DMS79 (cell line): ENCODE measurements around the gene MAPKAP1.

Experiments used
- DNase-seq: peaks from one replicate; lab custom pipeline; 2025; lab: John Stamatoyannopoulos, UW

Gene MAPKAP1

DNA sequence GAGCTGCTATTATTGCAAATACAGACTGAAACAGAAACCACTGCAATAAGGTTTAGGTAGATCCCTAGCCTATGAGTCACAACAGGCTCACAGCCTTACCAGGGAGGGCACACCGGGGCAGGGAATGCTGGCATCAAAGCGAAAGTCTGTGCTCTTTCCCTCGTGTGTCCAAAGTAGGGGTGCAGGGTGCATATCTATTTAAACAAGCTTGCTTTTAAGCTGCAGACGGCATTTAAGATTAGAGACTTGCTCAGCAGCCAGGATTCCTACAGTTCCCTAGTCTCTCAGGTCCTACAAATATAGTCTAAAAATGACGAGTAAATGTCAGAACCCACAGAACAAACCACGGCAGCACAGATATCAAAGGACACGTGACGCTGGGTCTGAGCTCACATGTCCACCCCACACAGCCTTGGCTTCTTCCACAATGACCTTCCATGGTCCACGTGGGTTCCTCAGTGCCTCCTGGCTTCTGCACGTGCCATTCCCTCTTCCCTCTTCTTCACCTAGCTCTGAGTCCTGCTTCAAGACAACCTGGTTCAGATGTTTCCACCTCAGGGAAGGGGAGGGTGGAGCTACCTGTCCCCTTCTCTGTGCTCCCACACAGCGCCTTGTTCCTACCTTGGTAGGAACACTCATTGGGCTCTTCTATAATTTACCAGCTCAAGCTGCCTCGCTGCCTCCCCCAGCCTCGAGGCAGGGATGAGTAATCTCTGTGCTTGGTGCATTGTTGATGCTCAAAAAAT, 193.2 kb downstream of the MAPKAP1 start:
- no peak for DNase-seq

DNA sequence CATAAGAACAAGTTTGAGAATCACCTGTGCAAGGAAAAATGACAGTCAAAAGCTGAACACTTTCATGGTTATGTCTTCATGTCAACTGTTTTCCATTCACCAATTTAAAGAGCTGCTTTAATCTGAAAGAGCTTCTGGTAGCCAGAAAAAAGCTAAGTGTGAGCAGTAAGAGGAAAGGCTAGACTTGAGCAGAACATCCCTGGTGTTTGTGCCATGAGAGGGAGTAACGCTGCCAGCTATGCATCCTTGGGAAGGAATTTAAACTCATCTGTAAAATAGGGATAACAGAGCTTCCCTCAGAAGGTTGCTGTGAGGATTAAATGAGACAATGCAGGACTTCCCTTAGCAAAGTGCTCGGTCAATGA, 193.7 kb downstream of the MAPKAP1 start:
- DNase-seq = no peak

DNA sequence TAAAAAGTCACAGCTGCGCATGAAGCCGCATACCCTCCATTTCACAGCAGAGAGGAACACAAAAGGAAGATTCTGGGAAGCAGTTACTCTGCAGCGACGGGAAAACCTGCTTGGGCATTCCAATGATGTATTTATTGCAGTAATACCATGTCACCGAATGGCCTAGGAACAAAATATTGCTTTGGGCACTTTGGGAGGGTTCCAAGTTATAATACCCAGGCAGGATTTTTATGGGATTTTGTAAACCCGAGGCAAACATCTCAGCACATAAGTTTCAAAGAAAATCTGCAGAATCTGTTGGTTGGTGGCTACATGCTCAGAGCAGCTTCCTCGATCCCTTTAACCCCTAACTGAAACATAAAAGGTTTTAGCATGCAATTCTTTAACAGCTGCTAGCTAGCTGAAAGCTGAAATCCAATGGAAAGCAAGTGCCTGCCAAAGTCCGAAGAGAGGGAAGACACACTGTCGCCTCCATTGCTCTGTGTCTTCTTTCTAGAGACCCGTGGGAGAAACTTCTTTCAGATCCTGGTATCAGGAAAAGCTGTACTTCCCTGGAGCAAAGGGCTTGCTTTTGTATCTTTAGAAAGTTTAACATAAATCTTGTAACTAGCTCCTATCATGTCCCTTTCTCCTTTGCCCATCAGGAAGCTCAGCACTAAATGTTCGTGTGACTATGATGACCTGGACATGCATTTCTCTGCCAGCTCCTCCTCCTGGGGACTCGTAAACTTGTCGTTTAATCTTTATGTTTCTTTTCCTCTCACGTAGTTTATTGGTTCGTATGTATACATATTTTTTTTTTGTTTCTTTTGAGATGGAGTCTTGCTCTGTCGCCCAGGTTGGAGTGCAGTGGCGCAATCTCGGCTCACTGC, 195.0 kb downstream of the MAPKAP1 start:
- no peak for DNase-seq

DNA sequence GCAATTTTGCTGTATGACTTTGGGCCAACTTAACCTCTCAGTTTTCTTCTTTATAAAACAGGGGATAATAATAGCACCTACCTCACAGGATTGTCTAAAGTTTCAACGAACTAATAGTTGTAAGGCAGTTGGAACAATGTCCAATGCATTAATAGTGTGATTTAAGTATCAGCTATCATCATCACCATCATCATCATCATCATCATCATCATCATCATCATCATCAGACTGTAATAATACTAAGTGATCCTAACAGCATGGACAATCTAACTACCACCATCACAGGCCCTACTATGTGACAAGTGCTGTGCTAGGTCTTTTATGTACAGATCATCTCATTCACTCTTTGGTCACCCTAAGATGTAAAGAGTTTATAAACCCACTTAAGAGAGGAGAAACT, 196.0 kb downstream of the MAPKAP1 start:
- no peak for DNase-seq

DNA sequence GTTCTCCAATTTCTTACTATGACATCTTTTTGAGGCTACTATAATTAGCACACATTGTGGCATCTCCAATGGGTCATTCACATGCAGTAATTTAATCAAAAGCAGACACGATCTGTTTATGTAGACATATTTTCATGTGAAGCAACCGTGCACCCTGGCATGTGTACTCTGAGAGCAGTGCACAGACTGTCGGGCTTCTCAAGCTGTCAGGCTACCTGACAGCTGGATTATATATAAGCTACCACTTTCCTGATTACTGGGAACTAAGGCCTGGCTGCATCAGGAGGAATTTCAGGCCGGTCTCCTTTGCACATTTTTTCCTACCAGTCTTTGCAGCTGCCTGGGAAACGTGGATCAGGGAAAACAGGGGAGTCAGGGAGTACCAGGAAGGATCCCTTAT, 197.5 kb downstream of the MAPKAP1 start:
- no peak for DNase-seq

- DNase-seq = no peak
Measured at GRCh38 chr9:125508249-125508648, 198.8 kb downstream of the MAPKAP1 start.

DNA sequence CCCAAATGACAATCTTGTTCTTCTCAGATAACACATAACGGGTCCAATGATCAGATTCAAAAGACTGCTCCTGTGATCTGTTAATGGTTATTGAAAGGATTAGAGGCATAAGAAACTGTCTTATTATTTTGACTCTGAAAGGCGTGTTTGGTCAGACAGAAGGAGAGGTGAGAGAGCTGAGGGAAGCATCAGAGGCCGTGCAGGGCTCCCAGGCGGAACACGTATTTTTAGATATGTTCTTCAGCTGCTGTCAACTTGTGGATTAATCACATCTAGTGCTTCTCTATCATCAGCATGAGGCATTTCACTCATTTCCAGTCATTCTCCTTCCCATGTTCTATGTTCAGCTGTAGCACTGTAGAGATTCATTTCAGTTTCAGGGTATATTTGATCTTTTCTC, 199.8 kb downstream of the MAPKAP1 start:
- DNase-seq = no peak

GRCh38 chr9:125505988-125506438, 201.0 kb downstream of the MAPKAP1 start:
- no peak for DNase-seq

DNA sequence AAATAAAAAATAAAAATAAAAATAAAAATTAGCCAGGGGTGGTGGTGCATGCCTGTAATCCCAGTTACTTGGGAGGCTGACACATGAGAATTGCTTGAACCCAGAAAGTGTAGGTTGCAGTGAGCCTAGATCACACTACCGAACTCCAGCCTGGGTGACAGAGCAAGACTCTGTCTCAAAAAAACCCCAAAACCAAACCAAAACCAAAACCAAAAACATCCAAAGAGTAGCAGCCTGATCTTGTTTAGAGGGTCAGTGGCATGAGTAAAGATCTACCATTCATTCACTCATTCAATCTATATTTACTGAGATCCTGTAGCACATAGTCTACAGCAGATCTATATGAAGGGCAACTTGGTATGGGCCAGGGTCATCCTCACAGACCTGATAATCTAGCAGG, 202.4 kb downstream of the MAPKAP1 start:
- no peak for DNase-seq

GRCh38 chr9:125497906-125498305, 209.1 kb downstream of the MAPKAP1 start:
- no peak for DNase-seq

- no peak for DNase-seq
Measured at GRCh38 chr9:125497478-125497877, 209.5 kb downstream of the MAPKAP1 start.

DNA sequence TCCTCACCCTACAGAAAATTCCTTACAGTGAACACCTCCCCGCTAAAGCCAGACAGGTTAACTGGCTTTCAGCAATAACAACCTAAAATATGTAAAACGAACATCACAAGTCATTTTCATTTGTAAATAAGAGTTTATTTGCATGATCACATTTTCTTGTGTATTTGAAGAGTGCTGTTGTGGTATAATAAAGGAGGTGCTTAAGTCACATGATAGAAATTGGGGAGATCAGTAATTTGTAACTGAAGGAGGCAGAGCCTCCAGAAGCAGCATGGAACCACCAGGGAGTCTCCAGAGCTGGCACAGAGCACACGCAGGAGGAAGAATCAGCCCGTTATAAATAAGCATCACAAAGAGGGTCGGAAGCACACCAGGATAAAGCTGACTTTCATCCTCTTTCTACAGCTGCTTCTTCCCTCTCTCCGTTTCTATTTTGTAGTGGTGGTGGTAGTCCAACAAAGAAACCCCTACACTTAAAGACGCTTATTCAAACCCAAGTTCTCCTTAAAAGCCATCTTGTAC, 210.6 kb downstream of the MAPKAP1 start:
- DNase-seq = no peak

DNA sequence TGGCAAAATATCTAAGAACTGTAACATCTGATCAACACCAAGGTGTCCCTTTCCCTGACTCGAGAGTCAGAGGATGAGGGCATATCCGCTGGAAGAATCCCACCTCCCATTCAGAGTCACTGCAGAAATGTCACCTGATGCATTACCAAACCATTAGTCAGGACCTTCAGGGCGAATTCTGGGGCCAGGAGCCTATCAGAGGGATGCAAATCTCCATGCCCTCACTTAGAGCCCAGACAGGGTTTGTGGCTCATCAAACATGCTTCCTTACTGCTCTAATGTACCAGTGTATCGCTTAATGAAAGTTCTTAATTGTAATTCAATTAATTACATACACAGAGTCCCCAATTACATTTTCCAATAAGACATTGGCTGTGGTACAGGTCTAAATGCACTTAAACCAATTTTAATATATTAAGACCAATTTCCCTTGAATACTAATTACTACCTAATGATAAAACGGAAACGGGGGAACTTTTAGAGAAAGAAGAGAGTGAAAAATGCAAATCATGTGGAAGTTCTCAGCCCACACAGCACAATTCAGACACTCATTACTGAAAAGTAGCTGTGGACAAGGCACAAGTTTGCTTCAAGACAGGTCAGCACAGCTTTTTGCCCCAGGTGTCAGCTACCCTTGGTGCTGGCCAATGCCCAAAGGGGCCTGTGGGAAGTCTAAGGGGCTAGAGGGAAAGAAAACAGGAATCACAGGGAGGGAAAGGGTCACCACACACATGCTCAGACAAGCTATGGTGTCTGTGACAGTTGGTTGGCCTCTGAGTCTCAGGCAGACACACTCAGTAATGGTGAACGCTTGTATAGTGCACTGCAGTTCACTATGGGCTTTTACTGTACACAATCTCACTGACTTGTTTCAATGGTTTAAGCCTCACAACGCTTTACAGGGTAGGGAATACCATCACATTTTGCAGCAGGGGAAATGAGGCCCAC, 211.6 kb downstream of the MAPKAP1 start:
- DNase-seq = no peak

DNA sequence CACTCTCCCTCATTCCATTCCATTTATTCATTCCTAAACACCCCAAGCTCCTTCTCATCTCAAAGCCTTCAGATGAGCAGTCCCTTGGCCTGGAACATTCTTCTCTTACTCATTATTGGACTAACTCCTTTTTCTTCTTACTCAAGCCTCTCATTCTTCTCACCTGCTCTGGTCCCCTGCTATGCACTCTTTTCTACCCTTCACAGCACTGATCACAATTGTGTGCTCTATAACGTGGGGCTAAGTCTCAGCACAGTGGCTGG, 212.4 kb downstream of the MAPKAP1 start:
- DNase-seq = no peak

GRCh38 chr9:125493881-125494652, 212.9 kb downstream of the MAPKAP1 start:
- no peak for DNase-seq

DNA sequence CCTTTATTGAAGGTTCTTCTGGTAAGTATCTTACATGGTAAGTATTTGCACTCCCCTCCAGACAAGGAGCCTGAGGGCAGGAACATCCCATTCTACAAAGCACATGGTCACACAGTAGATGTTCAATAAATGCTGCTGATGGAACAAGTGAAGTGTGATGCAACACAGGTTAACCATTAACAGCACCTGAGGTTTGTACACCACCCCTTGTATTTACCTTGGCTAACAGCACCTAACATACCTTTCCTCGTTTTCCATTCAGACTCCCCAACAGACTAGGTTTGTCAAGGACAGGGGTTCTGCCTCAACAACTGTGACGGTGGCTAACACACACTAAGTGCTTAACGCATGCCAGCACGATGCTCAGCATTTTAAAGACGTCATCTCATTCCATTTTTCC, 213.6 kb downstream of the MAPKAP1 start:
- DNase-seq = no peak

DNA sequence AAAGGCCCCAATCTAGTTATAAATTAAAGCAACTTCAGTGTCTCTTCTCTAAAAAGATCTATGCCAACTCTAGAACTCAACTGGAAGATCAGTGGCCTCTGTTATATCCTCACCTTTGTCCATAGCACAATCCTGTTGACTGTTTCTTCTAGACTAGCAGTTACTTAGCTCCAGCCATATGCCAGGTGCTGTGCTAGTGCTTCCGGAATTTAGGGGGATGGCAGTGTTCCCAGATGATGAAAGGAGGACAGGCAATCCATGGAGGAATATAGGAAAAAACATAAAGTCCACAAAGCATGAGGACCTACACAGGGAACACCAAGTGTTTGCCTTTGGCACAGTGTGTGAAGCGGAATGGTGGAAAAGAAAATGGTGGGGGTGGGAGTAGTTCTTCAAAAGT, 214.3 kb downstream of the MAPKAP1 start:
- DNase-seq = no peak

- no peak for DNase-seq
Measured at GRCh38 chr9:125487842-125488241, 219.2 kb downstream of the MAPKAP1 start.

DNA sequence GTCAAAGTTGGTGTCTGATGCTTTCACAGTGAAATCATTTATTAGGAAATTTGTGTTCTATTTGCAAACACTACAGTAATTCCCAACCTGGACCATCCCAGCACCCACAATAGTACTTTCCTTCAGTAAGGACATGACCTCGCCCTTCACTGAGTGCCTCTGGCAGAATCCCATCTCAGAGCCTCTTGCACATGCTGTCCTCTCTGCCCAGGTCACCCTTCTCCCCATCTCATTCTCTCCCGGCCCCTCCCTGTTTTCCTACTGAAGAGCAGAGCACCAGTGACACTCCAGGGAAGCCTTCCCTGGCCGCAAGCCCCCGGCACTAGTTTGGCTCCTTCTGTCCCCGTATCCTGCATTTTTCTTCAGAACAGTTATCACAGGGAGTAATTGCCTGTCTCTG, 220.4 kb downstream of the MAPKAP1 start:
- no peak for DNase-seq

DNA sequence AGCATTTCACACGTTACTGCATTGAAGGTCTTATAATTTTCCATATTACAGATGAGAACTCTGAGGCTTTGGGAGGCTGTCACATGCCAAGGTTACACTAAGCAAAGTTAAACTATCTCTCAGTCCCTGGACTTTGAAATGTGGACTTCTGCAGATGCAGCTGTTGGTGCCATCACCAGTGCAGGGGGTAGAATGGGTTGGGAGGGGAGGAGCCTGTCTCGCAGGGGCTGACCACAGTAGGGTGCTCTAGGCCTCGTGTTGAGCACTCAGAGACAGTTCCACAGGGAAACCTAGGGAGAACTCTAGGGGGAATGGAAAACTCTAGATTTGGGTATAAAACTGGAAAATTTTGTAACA, 220.9 kb downstream of the MAPKAP1 start:
- no peak for DNase-seq

- DNase-seq = no peak
Measured at GRCh38 chr9:125485471-125486151, 221.4 kb downstream of the MAPKAP1 start.
